ENCODE measurements around the gene LCE1D. TPM values are rescaled to one million over a fixed set of nuclear protein-coding genes. Genes with fewer than 3 reads are reported as not detected.

Gene LCE1D
- total and polyA plus RNA-seq, 7 experiments from 2014 or later = not detected

DNA sequence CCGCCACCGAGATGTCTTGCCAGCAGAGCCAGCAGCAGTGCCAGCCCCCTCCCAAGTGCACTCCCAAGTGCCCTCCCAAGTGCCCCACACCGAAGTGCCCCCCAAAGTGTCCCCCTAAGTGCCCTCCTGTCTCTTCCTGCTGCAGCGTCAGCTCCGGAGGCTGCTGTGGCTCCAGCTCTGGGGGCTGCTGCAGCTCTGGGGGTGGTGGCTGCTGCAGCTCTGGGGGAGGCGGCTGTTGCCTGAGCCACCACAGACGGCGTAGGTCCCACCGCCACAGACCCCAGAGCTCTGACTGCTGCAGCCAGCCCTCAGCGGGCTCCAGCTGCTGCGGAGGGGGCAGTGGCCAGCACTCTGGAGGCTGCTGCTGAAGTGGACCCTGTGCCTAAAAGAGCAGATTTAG, 20.2 kb upstream of the LCE1D start:
- no peaks in the 10 kb centered on the region for H3K36me3 ChIP-seq (ENCODE audit: control insufficient read depth in 2 of 3, insufficient read depth in 3 of 3, low read length in 3 of 3)
- no peak overlapping the region for H3K27ac ChIP-seq (ENCODE audit: low read depth, low read length)
- no peak overlapping the region for H3K4me3 ChIP-seq (ENCODE audit: low read length)
- Mint-ChIP-seq H3K36me3 (no peaks in the 10 kb centered on the region), H3K27me3 (peaks cover 6 to 53% (median 37%) of the 10 kb centered on the region in 5 donors), H3K4me1 (no peaks in the 10 kb centered on the region), H3K4me3 (no peak overlapping the region), H3K27ac (no peak overlapping the region), H3K9me3 (peaks cover 0 to 11% (median 3%) of the 10 kb centered on the region in 11 donors)
- POLR2A ChIA-PET = no interaction called here
- CTCF ChIA-PET = no interaction called here
- intact Hi-C loops (cut with micrococcal nuclease) = no loop called here
- no peaks in the 10 kb centered on the region for H3K9me3 ChIP-seq (ENCODE audit: control insufficient read depth in 2 of 3, low read length in 3 of 3)
- ATAC-seq (no peak), DNase-seq (no peak)
- H3K27me3 ChIP-seq (ENCODE audit: control insufficient read depth in 2 of 2, insufficient read depth in 2 of 2, low read length in 2 of 2) = no peaks in the 10 kb centered on the region
- no peaks in the 10 kb centered on the region for H3K4me1 ChIP-seq (ENCODE audit: control insufficient read depth in 2 of 2, insufficient read depth in 2 of 2, low read length in 2 of 2)

DNA sequence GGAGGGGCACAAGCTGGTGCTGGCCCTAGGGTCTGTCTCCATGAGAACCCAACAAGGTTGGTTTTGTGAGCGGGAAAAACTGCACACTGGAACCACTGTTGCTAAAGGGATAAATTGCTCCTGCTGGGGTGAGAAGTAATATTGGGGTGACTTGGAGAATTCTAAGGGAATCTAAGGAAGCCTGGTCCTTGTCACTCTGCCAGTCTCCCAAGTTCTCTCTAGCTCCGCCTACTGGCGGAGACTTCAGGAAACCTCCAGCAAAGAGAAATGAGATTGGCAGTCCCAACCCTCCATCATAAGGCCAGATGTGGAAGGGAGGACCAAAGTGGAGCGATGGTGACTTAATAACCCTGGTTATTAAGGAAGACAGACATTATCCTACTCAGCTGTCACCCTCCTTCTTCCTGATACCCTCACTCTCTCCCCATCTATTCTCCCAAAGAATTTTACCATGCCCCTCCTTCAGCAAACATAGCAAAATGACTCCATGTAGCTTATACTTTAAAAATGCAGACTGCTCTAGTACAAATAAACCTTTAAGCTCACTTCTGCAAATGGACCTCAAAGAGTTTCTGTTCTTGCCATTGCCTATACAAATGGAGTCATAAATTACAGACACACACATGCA, 18.9 kb upstream of the LCE1D start:
- peaks cover 6 to 62% (median 44%) of the 10 kb centered on the region in 5 donors for H3K27me3 Mint-ChIP-seq
- H3K27ac Mint-ChIP-seq = no peak overlapping the region
- DNase-seq = no peak
- no peak overlapping the region for H3K4me3 ChIP-seq (ENCODE audit: low read length)
- no peaks in the 10 kb centered on the region for H3K36me3 ChIP-seq (ENCODE audit: control insufficient read depth in 2 of 3, insufficient read depth in 3 of 3, low read length in 3 of 3)
- POLR2A ChIA-PET = no interaction called here
- H3K27me3 ChIP-seq (ENCODE audit: control insufficient read depth in 2 of 2, insufficient read depth in 2 of 2, low read length in 2 of 2) = no peaks in the 10 kb centered on the region
- no peak overlapping the region for H3K4me3 Mint-ChIP-seq
- CTCF ChIA-PET = no interaction called here
- no peaks in the 10 kb centered on the region for H3K4me1 ChIP-seq (ENCODE audit: control insufficient read depth in 2 of 2, insufficient read depth in 2 of 2, low read length in 2 of 2)
- no peak overlapping the region for H3K27ac ChIP-seq (ENCODE audit: low read depth, low read length)
- peaks cover 0 to 11% (median 2%) of the 10 kb centered on the region in 11 donors for H3K9me3 Mint-ChIP-seq
- no peaks in the 10 kb centered on the region for H3K36me3 Mint-ChIP-seq
- no peaks in the 10 kb centered on the region for H3K4me1 Mint-ChIP-seq
- no peak for ATAC-seq
- H3K9me3 ChIP-seq (ENCODE audit: control insufficient read depth in 2 of 3, low read length in 3 of 3) = no peaks in the 10 kb centered on the region
- intact Hi-C loops (cut with micrococcal nuclease) = no loop called here

DNA sequence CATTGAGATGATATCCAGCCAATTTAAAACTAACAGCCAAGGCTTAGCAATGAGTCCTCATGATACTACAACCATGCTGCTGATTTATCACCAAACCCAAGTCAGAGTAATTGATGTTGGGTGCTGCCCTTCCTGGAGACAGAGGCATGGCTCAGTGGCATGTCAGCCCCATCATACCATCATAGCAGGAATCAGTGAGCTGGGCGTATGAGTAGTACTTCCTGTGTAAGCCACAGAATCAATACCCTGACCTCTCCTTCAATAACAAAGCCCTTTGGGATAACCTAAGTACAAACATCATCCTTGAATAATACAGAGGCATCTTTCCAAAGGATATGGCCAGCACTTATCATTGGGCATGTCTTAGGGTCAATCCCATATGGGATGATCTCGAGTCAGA, 13.4 kb upstream of the LCE1D start:
- H3K4me3 Mint-ChIP-seq = no peak overlapping the region
- Histone ChIP-seq H3K27ac (ENCODE audit: low read depth, low read length) (no peak overlapping the region), H3K4me3 (ENCODE audit: low read length) (no peak overlapping the region), H3K36me3 (ENCODE audit: control insufficient read depth in 2 of 3, insufficient read depth in 3 of 3, low read length in 3 of 3) (no peaks in the 10 kb centered on the region), H3K9me3 (ENCODE audit: control insufficient read depth in 2 of 3, low read length in 3 of 3) (no peaks in the 10 kb centered on the region), H3K27me3 (ENCODE audit: control insufficient read depth in 2 of 2, insufficient read depth in 2 of 2, low read length in 2 of 2) (no peaks in the 10 kb centered on the region), H3K4me1 (ENCODE audit: control insufficient read depth in 2 of 2, insufficient read depth in 2 of 2, low read length in 2 of 2) (no peaks in the 10 kb centered on the region)
- ATAC-seq (no peak), DNase-seq (no peak)
- ChIA-PET POLR2A (no interaction called here), CTCF (no interaction called here)
- H3K36me3 Mint-ChIP-seq = no peaks in the 10 kb centered on the region
- H3K4me1 Mint-ChIP-seq = no peaks in the 10 kb centered on the region
- H3K27me3 Mint-ChIP-seq = peaks cover 19 to 74% (median 60%) of the 10 kb centered on the region in 5 donors
- H3K9me3 Mint-ChIP-seq = peaks cover 0 to 3% (median 0%) of the 10 kb centered on the region in 11 donors
- intact Hi-C loops (cut with micrococcal nuclease) = no loop called here
- H3K27ac Mint-ChIP-seq = no peak overlapping the region

DNA sequence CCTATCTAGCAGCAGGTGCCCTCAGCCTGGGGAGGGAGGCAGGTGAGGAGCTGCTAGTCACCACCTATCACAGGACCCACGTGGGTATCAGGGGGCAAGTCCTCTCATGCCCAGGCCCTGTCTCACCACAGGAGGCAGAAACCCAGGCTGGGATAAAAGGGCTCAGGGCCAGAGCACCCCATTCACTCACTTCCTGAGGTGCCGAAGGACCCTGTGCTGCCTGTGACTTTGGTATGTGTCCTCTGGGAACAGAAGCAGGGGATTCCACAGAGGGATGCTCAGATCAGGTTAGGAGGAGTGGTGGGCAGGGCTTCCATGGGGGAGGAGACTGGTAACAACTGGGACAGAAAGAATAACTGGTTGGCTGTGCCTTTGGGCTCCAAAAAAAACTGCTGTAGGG, 10.4 kb upstream of the LCE1D start, which contains the start of gene LCE1E:
Gene LCE1E, plus strand, starts transcription at position 181 of the 400 bp plus-strand sequence. CDS start 1,043 bp downstream, outside the sequence.
- intact Hi-C loops (cut with micrococcal nuclease) = no loop called here
- peaks cover 13 to 77% (median 51%) of the 10 kb centered on the region in 5 donors for H3K27me3 Mint-ChIP-seq
- no peak for ATAC-seq

DNA sequence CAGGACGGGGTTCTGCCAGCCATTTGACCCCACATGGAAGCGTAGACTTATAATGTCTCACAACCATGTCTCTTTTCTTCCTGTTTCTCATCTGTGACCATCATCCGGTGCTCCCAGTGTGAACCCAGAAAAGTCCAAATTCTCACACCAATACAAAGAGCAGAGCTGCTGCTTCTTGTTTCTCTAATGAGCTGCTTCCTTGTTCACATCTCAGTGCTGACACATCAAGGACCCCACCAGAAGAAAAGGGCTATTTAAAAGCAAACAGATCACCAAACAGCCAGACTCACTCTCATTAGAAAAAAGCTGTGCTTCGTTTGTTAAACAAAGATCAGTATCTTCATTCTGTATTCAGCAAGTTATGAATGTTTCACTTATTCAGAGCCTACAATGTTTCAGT, 835 bp upstream of the LCE1D start:
- intact Hi-C loops (cut with micrococcal nuclease) = no loop called here
- no peaks in the 10 kb centered on the region for H3K27me3 ChIP-seq (ENCODE audit: control insufficient read depth in 2 of 2, insufficient read depth in 2 of 2, low read length in 2 of 2)

More for the DNA sequence above, 10.4 kb upstream of the LCE1D start, which contains the start of gene LCE1E:
- no peaks in the 10 kb centered on the region for H3K4me1 Mint-ChIP-seq
- no peaks in the 10 kb centered on the region for H3K36me3 Mint-ChIP-seq
- no peaks in the 10 kb centered on the region for H3K4me1 ChIP-seq (ENCODE audit: control insufficient read depth in 2 of 2, insufficient read depth in 2 of 2, low read length in 2 of 2)
- H3K9me3 ChIP-seq (ENCODE audit: control insufficient read depth in 2 of 3, low read length in 3 of 3) = no peaks in the 10 kb centered on the region
- ChIA-PET CTCF (no interaction called here), POLR2A (no interaction called here)
- H3K4me3 ChIP-seq (ENCODE audit: low read length) = no peak within 1 kb of the TSS
- H3K36me3 ChIP-seq (ENCODE audit: control insufficient read depth in 2 of 3, insufficient read depth in 3 of 3, low read length in 3 of 3) = no peaks in the 10 kb centered on the region
- no peak within 1 kb of the TSS for H3K27ac ChIP-seq (ENCODE audit: low read depth, low read length)
- H3K27ac Mint-ChIP-seq = no peak within 1 kb of the TSS
- peaks cover 0 to 1% (median 0%) of the 10 kb centered on the region in 11 donors for H3K9me3 Mint-ChIP-seq
- H3K4me3 Mint-ChIP-seq = no peak within 1 kb of the TSS
- DNase-seq = no peak
- peaks cover 0 to 3% of the 10 kb centered on the region in 2 donors for H3K27me3 ChIP-seq (ENCODE audit: control insufficient read depth in 2 of 2, insufficient read depth in 2 of 2, low read length in 2 of 2)

DNA sequence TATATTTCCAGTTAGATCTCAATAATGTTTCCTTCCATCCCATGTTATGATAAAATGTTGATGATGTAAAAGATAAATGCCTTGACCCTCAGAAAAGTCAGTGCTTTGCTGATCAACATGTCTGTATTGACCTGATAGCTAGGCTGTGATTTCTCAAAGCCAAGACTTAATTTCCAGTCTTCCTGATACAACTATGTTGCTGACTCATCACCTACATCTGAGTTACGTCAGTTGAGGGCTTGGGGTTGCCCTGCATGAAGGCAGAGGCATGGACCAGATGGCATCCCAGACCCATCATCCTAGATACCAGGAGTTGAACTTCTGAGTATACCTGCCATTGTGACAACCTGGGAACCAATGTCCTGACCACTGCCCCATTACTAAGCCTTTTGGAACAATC, 4.8 kb downstream of the LCE1D start:
- no peaks in the 10 kb centered on the region for H3K36me3 Mint-ChIP-seq
- H3K4me3 Mint-ChIP-seq = no peak overlapping the region
- Histone ChIP-seq H3K27me3 (ENCODE audit: control insufficient read depth in 2 of 2, insufficient read depth in 2 of 2, low read length in 2 of 2) (no peaks in the 10 kb centered on the region), H3K27ac (ENCODE audit: low read depth, low read length) (no peak overlapping the region), H3K36me3 (ENCODE audit: control insufficient read depth in 2 of 3, insufficient read depth in 3 of 3, low read length in 3 of 3) (no peaks in the 10 kb centered on the region), H3K4me1 (ENCODE audit: control insufficient read depth in 2 of 2, insufficient read depth in 2 of 2, low read length in 2 of 2) (no peaks in the 10 kb centered on the region), H3K9me3 (ENCODE audit: control insufficient read depth in 2 of 3, low read length in 3 of 3) (no peaks in the 10 kb centered on the region), H3K4me3 (ENCODE audit: low read length) (no peak overlapping the region)
- intact Hi-C loops (cut with micrococcal nuclease) = no loop called here
- H3K4me1 Mint-ChIP-seq = no peaks in the 10 kb centered on the region
- H3K27ac Mint-ChIP-seq = no peak overlapping the region
- no peak for ATAC-seq
- DNase-seq = no peak
- peaks cover 12 to 60% (median 40%) of the 10 kb centered on the region in 5 donors for H3K27me3 Mint-ChIP-seq
- ChIA-PET CTCF (no interaction called here), POLR2A (no interaction called here)
- H3K9me3 Mint-ChIP-seq = no peaks in the 10 kb centered on the region

More for the DNA sequence above, 835 bp upstream of the LCE1D start:
- Mint-ChIP-seq H3K36me3 (no peaks in the 10 kb centered on the region), H3K27me3 (peaks cover 3 to 35% (median 30%) of the 10 kb centered on the region in 5 donors), H3K9me3 (no peaks in the 10 kb centered on the region), H3K4me3 (no peak overlapping the region), H3K27ac (no peak overlapping the region), H3K4me1 (peaks cover 0 to 1% (median 0%) of the 10 kb centered on the region in 7 donors)
- DNase-seq (no peak), ATAC-seq (no peak)
- H3K36me3 ChIP-seq (ENCODE audit: control insufficient read depth in 2 of 3, insufficient read depth in 3 of 3, low read length in 3 of 3) = no peaks in the 10 kb centered on the region
- ChIA-PET CTCF (no interaction called here), POLR2A (no interaction called here)
- no peak overlapping the region for H3K4me3 ChIP-seq (ENCODE audit: low read length)
- no peaks in the 10 kb centered on the region for H3K9me3 ChIP-seq (ENCODE audit: control insufficient read depth in 2 of 3, low read length in 3 of 3)
- H3K27ac ChIP-seq (ENCODE audit: low read depth, low read length) = no peak overlapping the region
- no peaks in the 10 kb centered on the region for H3K4me1 ChIP-seq (ENCODE audit: control insufficient read depth in 2 of 2, insufficient read depth in 2 of 2, low read length in 2 of 2)

DNA sequence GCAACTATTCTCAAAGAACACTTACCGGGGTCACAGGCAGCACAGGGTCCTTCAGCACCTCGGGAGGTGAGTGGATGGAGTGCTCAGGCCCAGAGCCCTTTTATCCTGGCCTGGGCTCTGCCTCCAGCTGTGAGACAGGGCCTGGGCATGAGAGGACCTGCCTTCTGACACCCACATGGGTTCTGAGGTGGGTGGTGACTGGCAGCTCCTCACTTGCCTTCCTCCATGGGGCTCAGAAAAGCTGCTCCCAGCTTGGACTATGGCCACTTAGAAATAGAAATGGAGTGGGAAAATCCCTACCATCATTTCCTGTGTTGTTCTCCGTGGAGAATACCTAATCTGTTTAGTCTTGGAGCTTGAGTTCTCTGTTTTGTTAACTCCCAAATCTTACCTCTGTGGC, 10.1 kb downstream of the LCE1D start, which contains the start of gene LCE1C:
Gene LCE1C, minus strand, starts transcription at position 76 of the 400 bp plus-strand sequence. CDS start 1,173 bp downstream, outside the sequence.
- Histone ChIP-seq H3K36me3 (ENCODE audit: control insufficient read depth in 2 of 3, insufficient read depth in 3 of 3, low read length in 3 of 3) (no peaks in the 10 kb centered on the region), H3K27me3 (ENCODE audit: control insufficient read depth in 2 of 2, insufficient read depth in 2 of 2, low read length in 2 of 2) (no peaks in the 10 kb centered on the region), H3K27ac (ENCODE audit: low read depth, low read length) (no peak within 1 kb of the TSS), H3K9me3 (ENCODE audit: control insufficient read depth in 2 of 3, low read length in 3 of 3) (no peaks in the 10 kb centered on the region), H3K4me3 (ENCODE audit: low read length) (no peak within 1 kb of the TSS), H3K4me1 (ENCODE audit: control insufficient read depth in 2 of 2, insufficient read depth in 2 of 2, low read length in 2 of 2) (no peaks in the 10 kb centered on the region)
- no peak within 1 kb of the TSS for H3K4me3 Mint-ChIP-seq
- ChIA-PET CTCF (no interaction called here), POLR2A (no interaction called here)
- no peaks in the 10 kb centered on the region for H3K36me3 Mint-ChIP-seq
- ATAC-seq (no peak), DNase-seq (no peak)
- H3K4me1 Mint-ChIP-seq = no peaks in the 10 kb centered on the region
- peaks cover 0 to 5% (median 0%) of the 10 kb centered on the region in 11 donors for H3K9me3 Mint-ChIP-seq
- no peak within 1 kb of the TSS for H3K27ac Mint-ChIP-seq
- H3K27me3 Mint-ChIP-seq = peaks cover 6 to 31% (median 24%) of the 10 kb centered on the region in 5 donors
- intact Hi-C loops (cut with micrococcal nuclease) = no loop called here

Measured in naive thymus-derived CD4-positive, alpha-beta T cell (primary cell).